GM12878 (cell line): ENCODE results near the gene ALOX12B. TPM values are rescaled to one million over a fixed set of nuclear protein-coding genes. Genes with fewer than 3 reads are reported as not detected.

Source experiments
- ATAC-seq: fragments of 200-7000 bp; cut with Tn5 transposase; 3 replicates; pipeline ENCODE4 v1.9.1; 2020; ENCODE audit warnings: mild to moderate bottlenecking, moderate library complexity
- BruUV-seq: library from RNA; stranded (reverse); fragments of 400-500 nt; replicated peaks from 2 replicates; lab custom pipeline; 2021; lab: Mats Ljungman, UMichigan
- CTCF ChIA-PET: fragments of 300-600 bp; sonication (Branson Sonifier 250); formaldehyde crosslinking; extraction: SDS; loops from one replicate; lab custom pipeline; 2021; ENCODE audit warnings: inconsistent platforms; lab: Yijun Ruan, JAX
- POLR2A ChIA-PET: fragments of 350-600 bp; formaldehyde crosslinking; extraction: SDS; loops from one replicate; lab custom pipeline; 2021; ENCODE audit warnings: inconsistent platforms; lab: Charles Lee
- RAD21 ChIA-PET: fragments of 300-600 bp; sonication (Branson Sonifier 250); formaldehyde crosslinking; loops from one replicate; lab custom pipeline; 2023; ENCODE audit warnings: antibody characterized with exemption; ENCODE audit not compliant: unreplicated experiment; lab: Charles Lee
- SMC1A ChIA-PET: fragments of 300-600 bp; sonication (Branson Sonifier 250); formaldehyde crosslinking; loops from one replicate; lab custom pipeline; 2023; ENCODE audit not compliant: unreplicated experiment, uncharacterized antibody; lab: Charles Lee
- DNase-seq: peaks from one replicate; pipeline ENCODE4 v3.0.0-alpha.2; 2011; ENCODE audit warnings: low read depth, low spot score
- FAIRE-seq: peaks from 3 replicates; lab custom pipeline; 2011; peaks lifted over from hg19 to GRCh38; lab: Jason Lieb, UNC
- H2AFZ ChIP-seq: 2 replicates; pipeline ENCODE4 v1.6.0; 2011; ENCODE audit warnings: low read depth, low read length, control low read depth; ENCODE audit not compliant: control insufficient read depth
- H3K27ac ChIP-seq: 2 replicates; pipeline ENCODE4 v1.5.1; 2011; ENCODE audit warnings: control low read depth; ENCODE audit not compliant: control insufficient read depth, insufficient read depth
- H3K27me3 ChIP-seq, 2 experiments: replicated peaks in 1 of 2; 2 replicates each; pipeline versions ENCODE4 v1.6.0 to v1.6.1; 2011; ENCODE audit warnings: low read length in 1 of 2; ENCODE audit not compliant: control insufficient read depth in 2 of 2, insufficient read depth in 2 of 2
- H3K36me3 ChIP-seq, 2 experiments: 2 replicates each; pipeline ENCODE4 v1.5.1; 2011; ENCODE audit warnings: low read length in 1 of 2; ENCODE audit not compliant: control insufficient read depth in 2 of 2, insufficient read depth in 2 of 2
- H3K4me1 ChIP-seq: 2 replicates; pipeline ENCODE4 v1.6.1; 2011; ENCODE audit warnings: mild to moderate bottlenecking, low read length, moderate library complexity, mixed read lengths; ENCODE audit not compliant: control insufficient read depth, insufficient read depth
- H3K4me2 ChIP-seq: 2 replicates; pipeline ENCODE4 v1.6.0; 2011; ENCODE audit warnings: control low read depth; ENCODE audit not compliant: control insufficient read depth, insufficient read depth
- H3K4me3 ChIP-seq: fragments of 200-600 bp; sonication (generic); 2 replicates; pipeline ENCODE4 v1.5.1; 2016
- H3K79me2 ChIP-seq: 2 replicates; pipeline ENCODE4 v1.6.0; 2011; ENCODE audit warnings: low read length; ENCODE audit not compliant: control insufficient read depth, insufficient read depth
- H3K9ac ChIP-seq: 2 replicates; pipeline ENCODE4 v1.8.0; 2011; ENCODE audit warnings: low read length, control low read depth, mixed read lengths; ENCODE audit not compliant: control insufficient read depth, insufficient read depth
- H3K9me3 ChIP-seq: replicated peaks from 3 replicates; pipeline ENCODE4 v1.5.1; 2011; ENCODE audit warnings: mild to moderate bottlenecking, low read length; ENCODE audit not compliant: control insufficient read depth, insufficient read depth
- H4K20me1 ChIP-seq: 2 replicates; pipeline ENCODE4 v1.6.0; 2011; ENCODE audit not compliant: control insufficient read depth, insufficient read depth
- CBX3 ChIP-seq: fragments of 200-600 bp; sonication (generic); IDR thresholded peaks from 2 replicates; pipeline ENCODE4 v1.6.1; 2016; ENCODE audit warnings: low read depth, borderline replicate concordance
- E4F1 ChIP-seq: fragments of 450-650 bp; IDR thresholded peaks from 2 replicates; pipeline ENCODE4 v1.6.1; 2018; ENCODE audit warnings: borderline replicate concordance, mild to moderate bottlenecking; ENCODE audit not compliant: partially characterized antibody
- LARP7 ChIP-seq: fragments of 450-650 bp; IDR thresholded peaks from 2 replicates; pipeline ENCODE4 v1.6.1; 2017; ENCODE audit warnings: mild to moderate bottlenecking
- MTA3 ChIP-seq: IDR thresholded peaks from 2 replicates; pipeline ENCODE4 v1.6.1; 2012; ENCODE audit warnings: low read length, inconsistent platforms, borderline replicate concordance
- PBX3 ChIP-seq: IDR thresholded peaks from 2 replicates; pipeline ENCODE4 v1.6.1; 2011; ENCODE audit warnings: mild to moderate bottlenecking, low read depth, low read length, moderate library complexity; ENCODE audit not compliant: insufficient replicate concordance
- SKIL ChIP-seq: fragments of 450-650 bp; IDR thresholded peaks from 2 replicates; pipeline ENCODE4 v1.6.1; 2017; ENCODE audit warnings: mild to moderate bottlenecking, low read depth, inconsistent platforms; ENCODE audit not compliant: poor library complexity, severe bottlenecking
- TCF7 ChIP-seq: IDR thresholded peaks from 2 replicates; pipeline ENCODE4 v1.6.1; 2014; ENCODE audit warnings: antibody characterized with exemption, borderline replicate concordance
- WGBS: methylation state at CpG from one replicate; pipeline ENCODE4 v1.1.6; 2016; ENCODE audit warnings: low lambda C conversion rate; ENCODE audit not compliant: insufficient replicate concordance, insufficient coverage; ENCODE audit errors: missing lambda C conversion rate; 5-methylcytosine and 5-hydroxymethylcytosine counted together
- in situ Hi-C: fragments of 300-500 bp; cut with MboI; formaldehyde crosslinking; loops from 9 replicates; pipeline ENCODE4 v1.14.3; 2018; ENCODE audit warnings: mixed read lengths
- intact Hi-C: fragments of 100-400 bp; cut with micrococcal nuclease; formaldehyde crosslinking; loops from one replicate; pipeline ENCODE4 v1.14.2; 2022; ENCODE audit not compliant: unreplicated experiment
- polyA plus RNA-seq, 11 experiments: library from polyadenylated mRNA; depleted of rRNA in 4 of 11; unstranded in 6 of 11; stranded (reverse) in 5 of 11; fragments of >200 nt; fragmentation: Nextera tagmentation in 4 of 11; fragmentation: Illumina TruSeq in 1 of 11; extraction: Ambion mirVana in 4 of 11; extraction: Trizol in 1 of 11; gene quantifications; 1 replicate in 1 of 11; 2 replicates in 10 of 11; pipeline versions ENCODE4 v1.2.1 to v1.2.3, GENCODE V29; 2011 to 2016; ENCODE audit warnings: inconsistent platforms in 2 of 11, missing spikeins in 2 of 11, low read depth in 1 of 11
- total RNA-seq, 4 experiments: library from RNA; depleted of rRNA in 3 of 4; stranded (reverse); fragments of >200 nt in 3 of 4; fragmentation: Illumina TruSeq in 1 of 4; extraction: Trizol in 1 of 4; gene quantifications; 2 replicates each; pipeline versions ENCODE4 v1.2.1 to v1.2.3, GENCODE V29; 2013 to 2021

ALOX12B gene
- total and polyA plus RNA-seq, 10 of the 15 experiments (the other 5 are each of a cell fraction or from before 2014, with no cell fraction given): 0.17 to 0.54 TPM; not detected in 8

- no peak overlapping the region for H3K27ac ChIP-seq
- ChIA-PET RAD21 (interaction anchor here (0.6 to 3.3 kb wide), 4 partner anchors 12 to 129 kb away, joined by 3 to 40 read pairs (median 3); no protein-coding TSS in a partner anchor), CTCF (interaction anchor here (1.1 to 7.4 kb wide), 9 partner anchors 7 to 105 kb away, joined by 3 to 116 read pairs (median 35); no protein-coding TSS in a partner anchor), SMC1A (interaction anchor here (1.3 to 3.7 kb wide), 2 partner anchors 17 to 57 kb away, joined by 3 to 28 read pairs; no protein-coding TSS in a partner anchor), POLR2A (interaction anchor here (0.5 to 0.6 kb wide), 2 partner anchors 41 to 43 kb away, joined by 4 to 6 read pairs; no protein-coding TSS in a partner anchor)
- H3K9me3 ChIP-seq: no peaks in the 10 kb centered on the region
- no peaks in the 10 kb centered on the region for H3K36me3 ChIP-seq
- TF ChIP-seq TCF7 (no peak), LARP7 (0 out of 2 replicates have a peak, but pooled peaks have one; percentile 16)
- FAIRE-seq: no peak
- BruUV-seq: no TSS peak
- intact Hi-C loops: loop anchor here (5.0 kb wide), 1 partner anchor 55 kb away; no protein-coding TSS in a partner anchor
- H3K27me3 ChIP-seq: peaks cover 0 to 2% of the 10 kb centered on the region in 2 experiments; a peak in 3 of 4 replicates
- in situ Hi-C loops: loop anchor here (5.0 kb wide), 1 partner anchor 180 kb away; the partner anchor contains the start of gene SLC25A35
- H4K20me1 ChIP-seq: no peaks in the 10 kb centered on the region
- no peaks in the 10 kb centered on the region for H3K79me2 ChIP-seq
- peaks cover 13% of the 10 kb centered on the region for H3K4me1 ChIP-seq
- H2AFZ ChIP-seq: no peak overlapping the region
- 14% methylated on average over 18 of the region's 18 CpGs for WGBS
- peak overlapping the region; percentile 86; the same call in 1 of the 2 replicates for H3K4me3 ChIP-seq
- ATAC-seq: no peak
- H3K9ac ChIP-seq: no peak overlapping the region
- no peak for DNase-seq
- H3K4me2 ChIP-seq: peak overlapping the region; percentile 67; the same call in 1 of the 2 replicates
These were observed 30.0 kb upstream of the ALOX12B start for GRCh38 chr17:8117367-8117979.

GRCh38 chr17:8116776-8117175 is 29.3 kb upstream of the ALOX12B start:
- intact Hi-C loops (loop anchor here (5.0 kb wide), 1 partner anchor 54 kb away; no protein-coding TSS in a partner anchor), in situ Hi-C loops (loop anchor here (5.0 kb wide), 1 partner anchor 181 kb away; the partner anchor contains the start of gene SLC25A35)
- Histone ChIP-seq H3K4me2 (no peak overlapping the region), H3K4me3 (no peak overlapping the region), H3K27ac (no peak overlapping the region), H3K4me1 (peaks cover 11% of the 10 kb centered on the region), H3K79me2 (no peaks in the 10 kb centered on the region), H3K9me3 (no peaks in the 10 kb centered on the region), H2AFZ (no peak overlapping the region), H3K36me3 (no peaks in the 10 kb centered on the region), H3K9ac (no peak overlapping the region), H4K20me1 (no peaks in the 10 kb centered on the region), H3K27me3 (peaks cover 0 to 2% of the 10 kb centered on the region in 2 experiments; a peak in 3 of 4 replicates)
- BruUV-seq: no TSS peak
- POLR2A ChIA-PET: interaction anchor here (0.6 kb wide), 1 partner anchor 42 kb away, joined by 6 read pairs; no protein-coding TSS in a partner anchor
- SMC1A ChIA-PET: interaction anchor here (1.1 to 3.7 kb wide), 3 partner anchors 10 to 56 kb away, joined by 3 to 28 read pairs (median 6); no protein-coding TSS in a partner anchor
- RAD21 ChIA-PET: interaction anchor here (0.6 to 0.9 kb wide), 2 partner anchors 12 to 50 kb away, joined by 3 read pairs; no protein-coding TSS in a partner anchor
- CTCF ChIA-PET: interaction anchor here (1.1 to 7.4 kb wide), 6 partner anchors 9 to 106 kb away, joined by 3 to 116 read pairs (median 70); no protein-coding TSS in a partner anchor
- 42% methylated on average over 18 of the region's 18 CpGs for WGBS
- ATAC-seq (no peak), DNase-seq (no peak), FAIRE-seq (no peak)
- TF ChIP-seq PBX3 (no peak), SKIL (no peak), E4F1 (no peak), MTA3 (no peak), CBX3 (no peak)
